GM15510 (cell line): ENCODE measurements around the gene ZCWPW1.

ENCODE experiments used
- POLR2A ChIP-seq: IDR thresholded peaks from 3 replicates; pipeline ENCODE4 v1.6.1; 2011; ENCODE audit warnings: borderline replicate concordance; ENCODE audit not compliant: insufficient read length; ENCODE audit errors: extremely low read depth

Gene ZCWPW1

GRCh38 chr7:100373261-100373831 is 55.2 kb downstream of the ZCWPW1 start, which contains the start of gene PILRA:
PILRA (plus strand) TSS chr7:100373487; CDS start chr7:100373657, 170 bp downstream.
- no peak for TF ChIP-seq POLR2A

- no peak for TF ChIP-seq POLR2A
Measured at GRCh38 chr7:100372694-100373093, 55.8 kb downstream of the ZCWPW1 start.

- TF ChIP-seq POLR2A = no peak
Measured at GRCh38 chr7:100372256-100372655, 56.2 kb downstream of the ZCWPW1 start.

DNA sequence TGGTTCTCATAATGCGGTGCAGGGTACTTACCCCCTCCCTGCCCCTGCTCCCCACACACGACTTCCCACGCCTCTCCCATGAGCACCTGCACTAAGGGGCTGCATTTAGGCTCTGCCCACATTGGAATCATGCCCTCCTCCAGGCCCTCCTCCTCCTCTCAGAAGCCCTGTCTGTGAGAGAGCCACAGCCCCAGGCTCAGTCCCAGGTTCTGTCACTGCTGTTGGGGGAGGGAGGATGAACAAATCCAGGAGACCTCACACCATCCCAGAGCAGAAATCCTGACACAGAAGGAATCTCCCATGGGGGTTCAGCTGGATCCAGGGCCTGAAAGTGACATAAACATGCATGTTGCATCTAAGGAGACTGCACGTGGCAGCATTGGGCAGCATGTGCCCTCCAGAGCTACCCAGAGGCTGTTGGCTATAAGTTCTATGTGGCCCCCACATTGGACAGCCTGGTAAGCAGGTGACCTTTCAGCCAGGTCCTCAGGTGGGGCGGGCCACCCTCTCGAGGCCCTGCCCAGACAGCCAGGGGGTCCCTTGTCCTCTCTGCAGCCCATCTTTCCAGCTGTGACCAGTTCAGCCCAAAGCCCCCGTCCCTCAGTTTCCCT is 56.8 kb downstream of the ZCWPW1 start:
- TF ChIP-seq POLR2A = no peak

DNA sequence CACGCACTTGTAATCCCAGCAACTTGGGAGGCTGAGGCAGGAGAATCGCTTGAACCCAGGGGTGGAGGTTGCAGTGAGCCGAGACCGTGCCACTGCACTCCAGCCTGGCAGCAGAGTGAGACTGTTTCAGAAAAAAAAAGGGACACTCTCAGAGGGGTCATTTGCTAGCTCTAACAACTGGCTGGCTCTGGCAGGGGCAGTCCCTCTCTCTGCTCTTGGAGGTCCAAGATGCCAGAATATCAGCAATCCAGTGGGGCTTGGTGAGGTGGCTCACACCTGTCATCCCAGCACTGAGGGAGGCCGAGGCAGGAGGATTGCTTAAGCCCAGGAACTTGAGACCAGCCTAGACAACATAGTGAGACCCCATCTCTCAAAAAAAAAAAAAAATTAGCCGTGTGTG is 57.8 kb downstream of the ZCWPW1 start:
- TF ChIP-seq POLR2A = no peak

DNA sequence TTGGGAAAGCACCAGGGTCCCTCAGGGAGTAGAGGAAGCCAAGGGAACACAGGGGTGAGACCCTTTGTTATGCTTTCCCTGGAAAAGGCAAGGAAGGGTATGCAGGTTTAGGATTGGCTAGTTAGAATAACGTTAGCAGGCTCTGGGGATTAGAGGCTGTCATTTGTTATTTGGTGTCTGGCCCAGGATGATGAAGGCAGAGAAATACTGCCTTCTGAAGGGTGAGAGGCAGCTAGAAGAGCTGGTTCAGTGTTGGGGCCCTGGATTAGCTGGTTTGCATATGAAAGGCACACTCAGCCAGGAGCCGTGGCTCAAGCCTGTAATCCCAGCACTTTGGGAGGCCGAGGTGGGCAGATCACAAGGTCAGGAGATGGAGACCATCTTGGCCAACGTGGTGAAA is 58.2 kb downstream of the ZCWPW1 start:
- TF ChIP-seq POLR2A = no peak

DNA sequence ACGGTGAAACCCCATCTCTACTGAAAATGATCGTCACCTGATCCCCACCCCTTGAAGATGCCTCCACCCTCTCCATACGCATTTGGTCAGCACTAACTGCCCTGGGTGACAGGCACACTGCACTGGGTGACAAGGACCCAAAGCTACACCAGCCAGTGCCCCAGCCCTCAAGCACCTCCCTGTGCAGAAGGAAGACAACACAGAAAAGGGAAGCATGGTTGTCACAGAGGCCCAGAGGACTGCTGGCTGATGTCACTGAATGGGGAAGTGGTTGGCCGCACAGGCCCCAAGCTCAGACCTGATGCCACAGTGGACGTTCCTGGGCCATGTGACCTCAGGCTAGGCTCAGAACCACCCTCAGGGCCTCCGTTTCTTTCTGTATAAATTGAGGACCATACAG is 59.4 kb downstream of the ZCWPW1 start:
- TF ChIP-seq POLR2A = peak; percentile 36

DNA sequence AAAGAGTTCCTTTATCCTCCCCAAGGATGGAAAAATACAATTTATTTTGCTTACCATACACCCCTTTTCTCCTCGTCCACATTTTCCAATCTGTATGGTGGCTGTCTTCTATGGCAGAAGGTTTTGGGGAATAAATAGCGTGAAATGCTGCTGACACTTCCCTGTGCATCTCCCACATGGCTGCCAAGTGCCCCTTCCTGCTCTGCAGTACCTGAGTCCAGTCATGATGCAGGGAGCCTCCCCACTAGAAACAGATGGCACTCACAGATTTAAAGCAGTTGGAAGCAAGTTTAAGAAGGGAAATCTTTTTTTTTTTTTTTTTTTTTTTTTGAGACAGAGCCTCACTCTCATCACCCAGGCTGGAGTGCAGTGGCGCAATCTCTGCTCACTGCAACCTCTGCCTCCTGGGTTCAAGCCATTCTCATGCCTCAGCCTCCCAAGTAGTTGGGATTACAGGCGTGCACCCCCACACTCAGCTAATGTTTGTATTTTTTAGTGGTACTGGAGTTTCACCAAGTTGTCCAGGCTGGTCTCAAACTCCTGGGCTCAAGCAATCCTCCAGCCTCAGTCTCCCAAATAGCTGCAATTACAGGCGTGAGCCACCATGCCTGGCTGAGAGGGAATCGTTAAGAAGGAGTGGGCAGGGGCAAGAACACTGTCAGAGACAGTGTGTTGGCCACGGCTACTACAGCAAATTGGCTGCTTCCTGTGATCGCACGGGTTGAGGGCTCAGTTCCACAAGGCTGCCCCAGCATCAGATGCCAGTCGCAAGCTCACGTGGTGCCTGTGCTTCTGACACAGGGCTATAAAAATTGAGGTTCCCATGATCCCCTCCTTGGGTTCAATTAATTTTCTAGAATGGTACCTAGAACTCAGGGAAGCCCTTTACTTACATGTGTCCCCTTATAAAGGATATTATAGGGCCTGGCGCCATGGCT is 60.6 kb downstream of the ZCWPW1 start:
- TF ChIP-seq POLR2A = no peak

GRCh38 chr7:100367251-100367620 is 61.3 kb downstream of the ZCWPW1 start:
- no peak for TF ChIP-seq POLR2A

DNA sequence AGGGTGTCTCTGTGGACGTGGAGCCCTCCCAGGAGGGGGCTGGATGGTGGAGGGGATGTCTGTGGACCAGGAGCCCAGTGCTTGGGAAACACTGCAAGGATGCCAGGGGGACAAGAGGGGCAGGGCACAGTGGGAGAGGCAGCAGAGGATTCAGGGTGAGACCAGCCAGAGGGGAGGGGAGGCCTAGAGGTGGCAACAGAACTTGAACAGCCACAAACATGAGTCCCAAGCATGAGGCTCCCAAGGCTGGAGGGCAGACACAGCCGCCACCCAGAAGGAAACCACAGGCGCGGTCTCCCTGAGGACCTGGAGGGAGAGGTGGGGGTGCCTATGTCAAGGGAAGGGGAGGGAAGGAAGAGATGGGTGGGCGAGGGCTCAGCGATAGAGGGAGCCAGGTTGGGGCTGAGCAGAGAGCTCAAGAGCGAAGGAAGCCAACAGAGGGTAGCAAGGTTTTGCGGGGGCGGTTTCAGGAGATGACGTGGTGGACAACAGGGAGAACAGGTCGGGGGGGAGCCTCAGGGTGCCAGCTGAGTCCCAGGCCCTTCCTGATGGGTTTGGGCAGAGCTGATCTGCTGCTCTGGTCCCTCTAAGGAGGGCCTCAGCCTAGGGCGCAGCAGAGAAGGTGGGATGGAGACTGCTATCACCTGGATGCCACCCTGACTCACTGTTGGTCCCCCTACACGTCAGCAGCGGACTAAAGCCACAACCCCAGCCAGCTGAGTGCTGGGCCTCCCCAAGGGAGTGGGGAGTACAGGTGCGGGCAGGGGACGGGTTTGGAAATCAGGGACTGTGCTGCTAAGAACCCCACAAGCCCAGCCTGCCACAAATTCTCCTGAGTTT is 61.9 kb downstream of the ZCWPW1 start:
- TF ChIP-seq POLR2A = no peak

DNA sequence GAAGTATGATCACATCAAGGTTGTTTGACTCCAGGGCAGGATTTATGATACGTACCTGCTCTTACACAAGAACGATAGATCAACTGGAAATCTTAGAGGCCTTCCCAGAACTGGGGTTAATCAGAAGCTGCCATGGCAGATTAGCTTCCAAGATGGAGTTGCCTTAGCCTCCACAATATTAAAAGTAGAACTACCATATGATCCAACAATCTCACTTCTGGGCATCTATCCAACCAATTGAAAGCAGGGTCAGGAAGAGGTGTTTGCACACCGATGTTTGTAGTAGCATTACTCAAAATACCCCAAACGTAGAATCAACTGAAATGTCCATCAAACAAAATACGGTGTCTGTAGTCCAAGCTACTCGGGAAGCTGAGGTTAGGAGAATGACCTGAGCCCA is 64.0 kb downstream of the ZCWPW1 start:
- TF ChIP-seq POLR2A = no peak

DNA sequence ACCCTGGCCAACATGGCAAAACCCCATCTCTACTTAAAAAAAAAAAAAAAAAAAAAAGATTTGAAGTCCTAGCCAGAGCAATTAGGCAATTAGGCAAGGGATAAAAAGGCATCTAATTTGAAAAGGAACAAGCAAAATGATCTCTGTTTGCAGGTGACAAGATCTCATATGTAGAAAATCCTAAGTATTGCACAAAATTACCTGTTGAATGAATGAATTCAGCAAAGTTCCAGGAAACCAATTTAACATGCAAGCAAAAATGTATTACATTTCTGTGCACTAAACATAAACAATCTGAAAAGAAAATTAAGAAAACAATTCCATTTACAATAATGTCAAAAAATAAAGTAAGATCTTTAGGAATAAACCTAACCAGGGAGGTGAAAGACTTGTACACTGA is 65.4 kb downstream of the ZCWPW1 start:
- no peak for TF ChIP-seq POLR2A

DNA sequence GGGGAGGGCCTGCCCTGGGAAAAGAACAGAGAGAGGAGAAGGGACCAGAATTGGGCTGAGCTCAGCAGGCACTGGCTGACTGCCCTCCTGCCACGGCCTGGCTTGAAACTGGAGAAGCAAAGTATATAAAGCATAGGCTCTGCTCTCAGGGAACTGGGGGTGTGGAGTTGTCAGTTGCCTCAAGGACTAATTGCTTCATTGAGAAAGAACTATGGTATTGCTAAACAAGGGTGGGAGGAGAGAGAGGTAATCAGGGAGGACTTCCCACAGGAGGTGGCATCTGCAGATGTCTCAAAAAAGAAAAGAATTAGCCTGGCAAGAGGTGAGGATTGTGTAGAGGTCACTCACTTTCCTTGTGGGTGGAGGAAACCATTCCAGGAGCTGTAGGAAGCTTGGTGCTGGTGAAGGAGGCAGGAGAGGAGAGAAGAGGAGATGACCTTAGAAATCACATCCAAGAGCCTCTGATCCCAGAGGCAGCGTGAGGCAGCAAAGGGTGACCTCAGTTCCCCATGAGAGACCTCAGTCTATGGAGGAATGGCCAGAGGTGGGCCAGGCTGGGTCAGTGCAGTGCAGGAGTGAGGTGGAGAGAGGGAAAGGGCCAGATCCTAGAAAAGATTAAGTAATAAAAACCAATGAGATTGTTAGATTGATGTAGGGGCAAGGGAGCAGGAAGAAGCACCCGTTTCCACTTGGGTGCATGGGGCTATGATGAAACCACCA is 68.2 kb downstream of the ZCWPW1 start:
- no peak for TF ChIP-seq POLR2A

GRCh38 chr7:100358857-100359212 is 69.7 kb downstream of the ZCWPW1 start:
- TF ChIP-seq POLR2A = no peak
